ENCODE data around the gene BSN. TPM values are rescaled to one million over a fixed set of nuclear protein-coding genes. Genes with fewer than 3 reads are reported as not detected.
A peak's percentile ranks its signal among the peaks of the same experiment; 100 is the strongest.

BSN gene
- total RNA-seq, 1 experiment from 2014 or later: 0.17 TPM

DNA sequence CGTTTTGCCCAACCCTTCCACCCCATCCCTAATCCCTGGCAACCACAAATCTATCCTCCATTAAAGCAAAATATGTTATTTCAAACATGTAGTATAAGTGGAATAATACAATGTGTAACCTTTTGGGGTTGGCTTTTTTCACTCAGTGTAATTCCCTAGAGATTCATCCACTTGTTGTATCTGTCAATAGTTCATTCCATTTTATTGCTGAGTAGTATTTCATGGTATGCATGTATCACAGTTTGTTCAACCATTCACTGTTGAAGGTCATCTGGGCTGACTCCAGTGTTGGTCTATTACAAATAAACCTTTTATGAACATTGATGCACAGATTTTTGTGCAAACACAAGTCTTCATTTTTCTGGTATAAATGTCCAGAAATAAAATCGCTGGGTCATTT lies 38.8 kb downstream of the BSN start:
- peak; percentile 23 for DNase-seq (ENCODE audit: low read depth)

DNA sequence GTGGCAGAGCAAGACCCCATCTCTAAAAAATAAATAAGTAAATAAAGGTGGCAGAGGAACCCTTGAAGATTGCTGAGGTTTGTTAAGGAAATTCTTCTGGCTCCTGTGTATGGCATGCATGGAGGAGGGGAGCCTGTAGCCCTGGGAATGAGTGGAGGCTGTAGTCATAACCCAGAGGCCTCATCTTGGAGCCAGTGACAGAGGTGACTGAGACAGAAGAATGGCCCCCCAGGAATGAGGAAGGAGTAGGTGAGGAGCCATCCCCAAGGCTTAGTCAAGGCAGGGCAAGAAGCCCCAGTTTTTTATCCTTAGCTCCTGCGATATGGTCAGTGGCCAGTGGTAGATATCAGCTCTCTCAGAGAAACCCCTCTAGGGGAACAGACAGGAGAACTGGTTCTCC lies 46.5 kb downstream of the BSN start:
- no peak for DNase-seq (ENCODE audit: low read depth)

DNA sequence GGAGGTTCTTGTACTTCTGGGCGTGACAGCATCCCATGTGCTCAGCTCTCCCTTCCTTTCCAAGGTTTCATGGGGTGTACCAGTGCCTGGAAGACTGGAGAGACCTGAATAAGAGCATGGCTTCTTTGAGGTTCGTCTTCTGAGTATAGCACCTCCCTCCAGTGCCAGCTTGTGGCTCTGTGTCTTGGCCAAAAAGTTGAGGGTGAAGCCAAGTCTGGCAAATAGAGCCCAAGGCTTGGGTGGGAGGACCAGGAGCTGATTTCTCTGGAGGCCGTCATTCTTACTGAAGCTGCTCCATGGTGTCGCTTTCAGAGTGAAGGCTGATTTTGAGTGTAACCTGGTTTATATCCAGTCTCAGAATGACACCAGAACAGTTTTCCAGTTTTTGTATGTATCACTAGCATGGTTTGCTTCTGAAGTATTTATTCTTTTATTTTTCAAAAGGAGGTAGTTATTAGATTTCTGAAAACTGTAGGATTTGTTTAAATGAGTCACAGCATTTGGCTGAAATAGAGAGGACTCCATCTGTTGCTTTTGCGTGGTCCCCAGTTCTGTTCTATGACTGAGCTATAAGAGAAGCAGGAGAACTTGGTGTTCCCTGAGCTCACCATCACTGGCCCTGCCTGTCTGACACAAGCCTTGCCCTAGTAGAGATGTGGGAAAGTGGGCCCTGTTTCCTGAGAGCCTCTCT lies 47.2 kb downstream of the BSN start:
- no peak for DNase-seq (ENCODE audit: low read depth)

DNA sequence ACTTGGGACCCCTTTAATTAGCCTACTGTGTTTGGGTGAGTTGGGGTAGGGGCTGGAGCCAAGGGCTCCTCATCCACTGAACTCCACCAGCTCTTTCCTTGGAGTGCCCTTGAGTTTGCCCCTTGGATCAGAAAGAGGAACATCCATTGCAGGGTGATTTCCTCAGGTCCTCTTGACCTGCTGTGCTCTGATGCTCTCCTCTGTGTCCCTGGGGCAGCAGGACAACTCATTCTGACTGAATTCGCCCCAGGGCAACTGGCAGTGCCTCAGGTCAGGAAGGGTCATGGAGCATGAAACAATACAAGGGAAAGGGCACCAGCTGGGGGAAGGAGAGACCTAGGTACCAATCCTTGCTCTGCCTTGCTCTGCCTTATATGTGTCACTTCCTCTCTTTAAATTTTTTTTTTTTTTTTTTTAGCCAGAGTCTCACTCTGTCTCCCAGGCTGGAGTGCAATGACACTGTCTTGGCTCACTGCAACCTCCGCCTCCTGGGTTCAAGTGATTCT lies 47.8 kb downstream of the BSN start:
- DNase-seq (ENCODE audit: low read depth): no peak

DNA sequence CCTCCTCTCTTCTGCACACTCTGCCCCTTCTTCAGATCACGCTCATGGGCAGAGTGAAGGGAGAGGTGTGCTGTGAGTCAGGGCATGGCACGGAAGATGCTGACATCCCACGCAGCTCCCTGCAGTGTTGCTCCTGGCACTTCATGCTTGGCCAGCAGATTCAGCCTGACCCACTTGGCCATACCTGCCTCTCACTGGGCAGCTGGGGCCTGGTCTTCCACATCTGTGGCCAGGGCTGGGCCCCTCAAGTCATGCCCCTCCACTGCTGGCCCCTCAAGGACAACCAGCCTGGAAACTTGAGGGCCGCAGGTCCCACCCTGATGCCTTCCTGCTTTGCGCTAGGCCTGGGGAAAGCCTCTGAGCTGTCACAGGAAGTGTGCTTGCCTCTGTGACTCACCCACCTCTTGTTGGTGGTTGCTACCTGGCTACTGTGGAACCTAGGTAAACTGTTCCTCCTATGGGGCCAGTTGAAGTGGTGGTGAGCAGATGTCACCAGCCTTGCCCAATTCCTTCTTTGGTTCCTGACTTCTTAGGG lies 48.7 kb downstream of the BSN start:
- no peak for DNase-seq (ENCODE audit: low read depth)

DNA sequence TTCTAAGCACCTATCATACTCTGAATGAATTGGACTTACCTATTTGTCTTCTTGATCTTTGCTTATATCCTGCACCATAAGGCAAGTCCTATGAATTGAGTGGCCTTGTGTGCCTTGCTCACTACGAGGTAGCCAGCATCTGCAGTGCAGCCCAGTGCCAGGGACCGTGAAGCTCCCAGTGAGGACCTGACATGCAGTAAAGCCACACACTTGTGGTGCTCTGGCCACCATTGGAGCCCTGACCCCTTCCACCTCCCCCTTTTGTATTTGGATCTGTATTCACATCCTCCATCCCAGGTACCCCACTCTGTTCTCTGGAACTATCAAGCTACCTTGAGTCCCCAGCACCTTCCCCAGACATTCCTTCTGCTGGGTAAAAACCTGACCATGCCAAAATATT lies 52.1 kb downstream of the BSN start:
- DNase-seq (ENCODE audit: low read depth): no peak

DNA sequence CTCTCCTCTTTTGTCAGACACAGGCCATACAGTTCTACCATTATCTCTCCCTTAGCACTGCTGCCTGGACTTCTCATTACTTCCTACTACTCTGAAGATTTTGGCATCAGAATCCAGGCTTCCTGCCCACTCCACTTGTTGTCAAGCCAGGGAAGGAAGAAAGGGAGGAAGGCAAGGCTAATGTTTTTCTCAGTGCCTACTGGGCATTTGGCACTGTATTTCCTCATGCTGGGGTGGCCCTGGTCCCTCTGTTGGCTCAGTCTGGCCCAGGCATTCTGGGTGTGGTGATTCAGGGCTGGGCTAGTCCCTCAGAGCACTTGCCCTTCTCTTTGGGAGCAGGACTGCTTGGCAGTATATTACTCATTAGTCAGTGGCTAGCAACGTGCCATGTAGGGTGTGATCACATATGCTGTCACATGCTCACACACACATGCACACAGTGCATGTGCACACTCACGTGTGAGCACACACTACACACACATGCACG lies 52.9 kb downstream of the BSN start:
- DNase-seq (ENCODE audit: low read depth): no peak

DNA sequence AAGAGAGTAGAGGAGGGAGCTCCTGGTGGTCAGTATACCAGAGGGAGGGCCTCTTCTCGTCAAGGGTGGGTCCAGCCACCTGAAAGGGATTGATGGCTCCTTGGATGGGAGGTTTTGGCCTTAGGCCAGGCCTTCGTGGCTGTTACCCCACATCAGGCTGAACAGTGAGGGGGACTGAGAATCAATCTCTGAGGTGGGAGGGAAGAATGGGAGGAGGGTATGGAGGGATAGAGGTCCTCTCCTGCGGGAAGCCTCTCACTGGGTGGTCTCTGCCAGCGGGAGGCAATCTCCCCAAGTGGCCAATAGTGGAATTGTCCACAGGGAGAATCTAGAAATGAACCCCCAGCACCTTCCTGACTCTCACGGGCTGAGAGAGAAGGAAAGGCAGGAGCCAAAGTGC lies 53.5 kb downstream of the BSN start:
- no peak for DNase-seq (ENCODE audit: low read depth)

DNA sequence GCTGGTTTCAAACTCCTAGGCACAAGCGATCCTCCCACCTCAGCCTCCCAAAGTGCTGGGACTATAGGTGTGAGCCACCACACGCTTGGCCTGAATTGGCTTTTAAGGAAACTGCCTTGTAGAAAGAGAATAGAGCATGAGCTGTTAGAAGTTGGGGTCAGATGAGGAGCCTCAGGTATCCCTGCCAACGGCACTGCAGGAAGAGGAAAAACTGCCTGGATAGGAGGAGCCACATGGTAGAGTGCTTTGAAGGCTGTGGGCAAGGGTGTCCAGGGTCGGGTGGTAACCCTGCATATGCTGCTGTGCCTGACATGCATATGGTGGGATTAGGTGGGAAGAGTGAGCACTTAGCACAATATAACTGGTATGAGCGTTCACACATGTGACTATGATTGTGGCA lies 55.0 kb downstream of the BSN start:
- no peak for DNase-seq (ENCODE audit: low read depth)

DNA sequence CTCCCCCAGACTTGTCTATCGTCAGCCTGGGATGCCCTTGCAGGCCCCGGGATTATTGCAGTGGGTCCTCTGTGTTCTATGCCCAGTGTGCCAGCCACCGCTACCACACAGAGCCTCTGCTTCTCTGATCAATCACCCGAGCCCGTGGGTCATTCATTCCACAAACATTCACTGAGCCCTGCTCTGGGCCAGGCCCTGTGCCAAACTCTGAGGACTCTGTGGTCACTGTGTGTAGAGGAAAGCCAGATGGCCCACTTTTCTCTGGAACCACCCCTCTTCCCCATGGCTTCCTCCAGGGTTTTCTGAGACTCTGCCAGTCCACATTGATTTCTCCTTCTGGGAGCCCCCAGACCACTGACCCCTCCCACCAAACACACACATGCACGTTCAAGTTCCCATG lies 55.5 kb downstream of the BSN start:
- no peak for DNase-seq (ENCODE audit: low read depth)

DNA sequence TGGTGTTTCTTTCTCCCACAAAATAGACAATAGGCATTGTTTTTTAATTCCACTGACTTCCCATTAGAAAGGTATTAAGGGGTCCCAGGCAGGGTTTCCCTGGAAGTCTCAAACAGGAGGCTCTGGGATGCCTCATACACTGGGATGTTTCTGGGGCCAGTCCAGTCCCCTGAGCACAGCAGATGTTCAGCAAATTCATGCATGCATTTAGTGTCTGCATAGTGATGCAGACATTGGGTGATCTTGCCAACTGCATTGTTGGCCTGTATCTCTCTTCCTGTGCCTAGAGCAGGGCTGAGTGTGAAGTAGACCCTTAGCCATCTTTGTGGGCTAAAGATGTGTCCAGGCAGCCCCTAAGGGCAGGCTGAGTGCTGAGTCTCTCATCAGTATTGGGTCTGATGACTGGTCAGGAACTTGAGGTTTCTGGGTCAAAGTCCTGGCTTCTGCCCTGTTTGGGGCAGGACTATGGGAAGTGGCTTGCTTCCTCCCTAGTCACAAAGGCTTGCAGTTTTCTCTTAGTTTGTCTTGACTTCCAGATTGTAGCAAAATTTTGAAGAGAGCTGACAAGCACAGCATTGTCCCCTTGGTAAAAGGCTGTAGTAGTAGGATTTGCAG lies 56.5 kb downstream of the BSN start:
- DNase-seq (ENCODE audit: low read depth): no peak

DNA sequence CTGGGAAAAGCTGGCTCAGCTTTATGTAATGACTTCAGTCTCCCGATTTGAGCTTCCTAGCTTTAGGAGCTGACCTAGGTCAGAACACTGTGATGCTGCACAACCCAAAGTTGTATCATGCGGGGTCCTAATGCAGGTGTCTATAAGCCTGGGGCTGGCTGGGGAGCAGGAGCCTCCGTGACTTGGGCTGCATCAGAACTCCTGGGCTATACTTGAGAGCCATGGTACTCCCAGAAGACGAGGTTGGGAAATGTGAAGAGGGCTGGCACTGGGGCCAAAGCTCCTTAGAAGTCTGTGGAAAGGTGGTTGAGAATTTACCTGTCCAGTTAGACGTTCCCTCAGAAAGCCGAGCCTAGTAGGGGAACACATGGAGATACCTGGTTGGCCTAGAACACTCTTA lies 57.0 kb downstream of the BSN start:
- DNase-seq (ENCODE audit: low read depth): no peak

DNA sequence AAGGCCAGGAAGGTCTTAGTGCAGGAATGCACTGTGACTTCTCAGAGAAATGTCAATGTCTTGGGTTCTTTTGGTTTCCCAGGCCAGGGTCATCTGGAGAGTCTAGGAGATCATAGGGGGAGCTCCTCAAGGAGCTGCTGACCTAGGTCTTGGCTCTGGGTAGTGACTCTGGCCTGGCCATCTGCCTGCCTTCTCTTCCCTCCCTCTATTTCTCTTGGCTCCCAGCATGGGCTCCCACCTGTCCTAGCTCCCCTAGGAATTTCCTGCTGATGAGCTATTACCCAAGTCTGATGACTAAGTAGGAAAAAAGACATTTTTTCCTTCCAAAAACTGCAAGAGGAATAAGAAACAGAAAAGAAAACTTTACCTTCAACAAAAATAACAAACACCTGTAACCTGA lies 57.4 kb downstream of the BSN start:
- peak; percentile 20 for DNase-seq (ENCODE audit: low read depth)

DNA sequence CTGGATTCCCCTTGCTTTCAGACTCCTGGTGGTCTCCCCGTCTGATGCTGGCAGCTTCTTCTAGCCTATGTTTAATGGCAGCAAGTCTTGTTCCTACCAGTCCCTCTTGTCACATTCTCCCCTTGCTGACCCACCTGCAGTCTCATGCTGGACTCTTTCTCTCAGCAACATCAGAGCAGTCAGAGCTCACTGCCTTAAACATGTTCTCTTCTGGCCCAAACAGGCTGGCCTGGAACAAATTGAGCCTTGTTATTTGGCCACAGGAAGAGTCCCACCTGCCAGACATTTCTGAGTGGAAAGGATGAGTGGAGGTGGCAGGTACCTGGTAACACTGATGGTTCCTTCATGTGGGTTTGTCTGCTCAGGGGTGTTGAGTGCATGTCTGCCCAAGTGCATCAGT lies 60.7 kb downstream of the BSN start:
- DNase-seq (ENCODE audit: low read depth): no peak

DNA sequence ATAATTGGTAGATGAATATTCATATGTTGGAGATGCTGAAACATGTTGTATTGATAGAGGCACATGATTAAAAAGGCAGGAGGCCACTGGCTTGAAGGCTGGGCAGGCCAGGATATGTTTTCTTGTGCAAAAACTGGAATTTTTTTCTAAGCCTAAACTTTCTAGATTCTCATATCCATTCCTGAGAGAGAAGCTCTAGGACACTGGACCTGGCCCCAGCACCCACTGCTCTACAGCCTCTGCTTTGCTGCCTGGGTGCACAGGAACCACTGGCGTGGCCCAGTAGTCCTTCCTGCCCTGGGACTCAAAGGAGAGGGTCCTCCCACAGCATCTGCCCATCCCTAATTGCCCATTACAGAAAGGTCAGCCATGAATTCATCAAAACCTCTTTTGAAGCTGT lies 61.8 kb downstream of the BSN start:
- DNase-seq (ENCODE audit: low read depth): no peak

DNA sequence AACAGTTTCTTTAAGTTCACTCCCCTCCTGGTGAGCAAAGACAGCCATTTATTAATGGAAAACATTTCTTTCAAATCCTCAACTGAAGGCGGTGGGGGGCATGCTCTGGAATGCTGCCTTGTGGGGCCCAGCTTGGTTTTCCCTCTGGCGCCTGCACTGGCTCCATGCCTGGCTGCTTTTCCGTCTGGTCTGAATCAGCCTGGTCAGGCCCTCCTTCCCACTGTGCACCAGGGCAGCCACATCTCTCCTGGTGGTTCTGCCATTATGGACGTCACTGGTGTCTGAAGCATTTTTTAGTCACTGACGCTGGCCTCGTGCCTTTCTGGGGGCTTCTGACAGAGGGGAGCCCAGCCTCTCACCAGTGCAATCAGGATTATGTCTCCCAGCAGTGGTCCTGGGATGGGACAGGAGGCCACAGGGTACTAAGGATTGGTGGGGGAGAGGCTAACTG lies 62.2 kb downstream of the BSN start:
- DNase-seq (ENCODE audit: low read depth): no peak

DNA sequence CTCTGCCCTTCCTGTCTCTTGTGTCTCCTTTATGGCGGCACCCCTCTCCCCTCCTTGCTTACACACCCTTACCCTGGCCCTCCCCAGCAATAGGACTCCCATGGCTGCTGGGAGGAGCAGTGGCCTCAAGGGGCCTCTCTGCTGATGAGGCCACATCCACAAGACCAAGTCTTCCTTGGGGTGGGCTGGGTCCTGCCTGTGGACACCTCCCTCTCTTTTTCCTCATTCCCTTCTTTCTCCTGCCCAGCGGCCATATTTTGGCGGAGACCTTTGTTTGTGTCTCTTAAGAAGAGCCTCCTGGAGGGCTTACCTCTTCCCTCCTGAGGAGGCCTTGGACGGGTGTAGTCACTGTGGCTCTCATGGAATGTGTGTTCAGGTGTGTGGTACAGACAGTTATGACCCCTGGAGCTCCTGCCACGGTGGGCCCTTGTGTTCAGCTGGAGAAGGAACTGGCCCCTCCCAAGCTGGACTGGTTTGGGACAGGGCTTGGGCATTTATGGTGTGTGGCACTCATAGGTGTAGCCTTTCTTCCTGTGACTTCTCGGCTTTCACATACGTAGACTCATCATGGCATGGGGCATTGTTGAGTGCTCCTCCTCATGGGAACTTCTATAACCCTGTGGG lies 63.2 kb downstream of the BSN start:
- no peak for DNase-seq (ENCODE audit: low read depth)

DNA sequence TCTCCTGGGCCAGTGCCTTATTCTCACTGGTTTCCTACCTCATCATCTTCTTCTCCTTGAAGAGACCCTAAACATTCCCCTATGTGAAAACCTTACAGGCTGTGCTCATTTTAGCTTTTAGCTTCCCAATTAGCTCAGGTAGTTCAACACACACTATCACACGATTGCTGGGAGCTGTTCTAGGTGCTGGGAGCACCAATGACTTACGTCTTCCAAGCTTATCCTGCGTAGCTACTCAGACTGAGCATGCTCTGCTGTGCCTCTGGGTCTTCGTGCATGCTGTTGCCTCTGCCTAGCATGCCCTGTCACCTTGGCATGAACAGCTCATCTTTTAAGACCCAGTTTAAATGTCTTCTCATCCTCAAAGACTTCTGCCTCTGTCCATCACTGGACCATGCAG lies 64.1 kb downstream of the BSN start:
- no peak for DNase-seq (ENCODE audit: low read depth)

DNA sequence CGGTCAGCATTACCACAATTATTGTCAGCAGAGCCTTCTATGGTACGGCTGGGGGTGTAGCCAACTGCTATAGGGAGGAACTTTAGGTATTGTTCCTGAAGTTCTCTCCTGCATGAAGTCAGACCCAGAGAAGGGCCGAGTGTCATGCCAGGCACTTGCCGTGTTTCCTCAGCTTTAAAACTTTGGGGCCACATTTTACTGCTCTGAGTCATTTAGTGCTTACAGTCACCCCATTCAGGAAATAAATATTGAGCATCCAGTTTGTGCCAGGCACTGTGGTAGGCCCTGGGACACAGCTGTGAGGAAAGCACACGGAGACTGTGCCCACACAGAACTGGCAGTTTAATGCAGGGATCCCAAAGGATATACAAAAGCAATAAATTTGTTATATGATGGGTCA lies 65.4 kb downstream of the BSN start:
- DNase-seq (ENCODE audit: low read depth): no peak

DNA sequence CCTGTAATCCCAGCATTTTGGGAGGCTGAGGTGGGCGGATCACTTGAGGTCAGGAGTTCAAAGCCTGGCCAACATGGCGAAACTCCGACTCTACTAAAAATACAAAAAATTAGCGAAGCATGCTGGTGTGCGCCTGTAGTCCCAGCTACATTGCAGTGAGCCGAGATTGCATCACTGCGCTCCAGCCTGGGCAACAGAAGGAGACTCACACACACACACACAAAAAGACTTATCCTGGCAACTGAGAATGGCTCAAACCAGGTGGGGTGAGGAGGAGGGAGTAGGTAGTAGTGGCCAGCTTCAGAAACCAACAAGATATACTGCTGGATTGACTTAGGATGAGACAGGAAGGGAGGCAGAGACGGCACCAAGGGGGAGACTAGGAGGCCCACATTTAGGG lies 66.5 kb downstream of the BSN start:
- DNase-seq (ENCODE audit: low read depth): no peak

DNA sequence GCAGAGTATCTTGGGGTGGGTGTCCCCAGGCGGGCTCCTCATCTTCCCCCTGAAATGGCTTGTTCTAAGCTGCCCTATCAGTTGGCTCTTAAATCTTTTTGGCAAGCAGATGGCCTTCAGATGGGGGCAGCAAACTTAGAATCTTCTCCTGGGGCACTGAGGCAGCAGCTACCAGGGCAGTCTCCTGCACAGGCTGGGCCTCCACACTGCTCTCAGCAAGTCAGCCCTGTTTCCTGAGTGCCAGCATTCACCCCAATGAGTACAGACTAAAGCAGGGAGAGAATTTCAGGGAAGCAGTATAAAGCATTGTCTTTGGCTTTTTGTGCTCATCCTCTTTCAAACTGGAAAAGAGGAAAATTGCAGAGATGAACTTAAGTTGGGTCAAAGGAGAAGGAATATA lies 68.8 kb downstream of the BSN start:
- DNase-seq (ENCODE audit: low read depth): no peak

DNA sequence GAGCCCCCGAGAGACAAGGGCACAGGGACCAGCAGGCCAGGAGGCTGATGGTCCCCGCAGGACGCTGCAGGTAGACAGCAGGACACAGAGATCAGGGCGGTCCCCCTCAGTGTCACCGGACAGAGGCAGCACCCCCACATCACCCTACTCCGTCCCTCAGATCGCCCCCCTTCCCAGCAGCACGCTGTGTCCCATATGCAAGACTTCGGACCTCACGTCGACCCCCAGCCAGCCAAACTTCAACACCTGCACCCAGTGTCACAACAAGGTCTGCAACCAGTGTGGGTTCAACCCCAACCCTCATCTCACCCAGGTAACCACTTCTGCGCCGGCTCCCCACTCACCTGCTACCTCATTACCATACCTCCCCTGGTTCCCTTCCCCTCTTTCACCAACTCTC lies 70.8 kb downstream of the BSN start:
- no peak for DNase-seq (ENCODE audit: low read depth)
